Breast epithelium (tissue), 4 donors: ENCODE results near the gene MX1. TPM values are rescaled to one million over a fixed set of nuclear protein-coding genes. Genes with fewer than 3 reads are reported as not detected.

Experiments
- DNase-seq, 2 donors: peaks; one replicate each; pipeline ENCODE4 v3.0.0-alpha.2; 2019; ENCODE audit warnings: low spot score in 2 of 2
- H3K27ac ChIP-seq, 2 donors: fragments of 200-600 bp; sonication (generic) in 1 of 2; one replicate each; pipeline ENCODE4 v1.5.1; 2016 to 2019; ENCODE audit warnings: mild to moderate bottlenecking in 1 of 2
- H3K27me3 ChIP-seq, 2 donors: fragments of 200-600 bp; sonication (generic) in 1 of 2; one replicate each; pipeline versions ENCODE4 v1.5.1 to v1.6.0; 2017 to 2019; ENCODE audit warnings: control low read depth in 1 of 2, mild to moderate bottlenecking in 1 of 2
- H3K36me3 ChIP-seq: fragments of 200-600 bp; one replicate; pipeline ENCODE4 v1.5.1; 2019
- H3K4me1 ChIP-seq, 2 donors: fragments of 200-600 bp; sonication (generic); one replicate each; pipeline ENCODE4 v1.5.1; 2016 to 2019; ENCODE audit warnings: control low read depth in 1 of 2
- H3K4me3 ChIP-seq, 3 donors: fragments of 200-600 bp; sonication (generic); 1 replicate in 2 of 3; 2 replicates in 1 of 3; pipeline ENCODE4 v1.5.1; 2016 to 2019; ENCODE audit warnings: mild to moderate bottlenecking in 3 of 3, moderate library complexity in 2 of 3
- H3K9me3 ChIP-seq, 2 donors: fragments of 200-600 bp; sonication (generic) in 1 of 2; one replicate each; pipeline ENCODE4 v1.5.1; 2016 to 2019; ENCODE audit warnings: control low read depth in 1 of 2
- POLR2A ChIP-seq: fragments of 450-650 bp; IDR thresholded peaks from one replicate; pipeline ENCODE4 v1.6.1; 2016; ENCODE audit warnings: antibody characterized with exemption, mild to moderate bottlenecking, moderate library complexity
- POLR2AphosphoS5 ChIP-seq, 3 donors: sonication (generic); formaldehyde crosslinking; IDR thresholded peaks; one replicate each; pipeline ENCODE4 v1.6.1; 2017; ENCODE audit warnings: antibody characterized with exemption in 3 of 3
- intact Hi-C: fragments of 100-400 bp; cut with DNase I; formaldehyde crosslinking; loops from one replicate; pipeline ENCODE4 v1.15.1; 2023; ENCODE audit warnings: low total_unique reads
- total RNA-seq, 3 donors: library from RNA; depleted of rRNA; stranded (reverse); fragments of >200 nt; gene quantifications; one replicate each; pipeline ENCODE4 v1.1.0, GENCODE V29; 2016
- TF ChIP-seq, protein P1 (sequence below), 3 donors: fragments of 450-650 bp; IDR thresholded peaks; one replicate each; pipeline ENCODE4 v1.5.1; 2016 to 2017; ENCODE audit warnings: antibody characterized with exemption in 3 of 3, mild to moderate bottlenecking in 3 of 3, moderate library complexity in 3 of 3

MX1 gene
- total RNA-seq, 3 donors from 2014 or later = 13.4 to 23.1 (median 21.8) TPM

DNA sequence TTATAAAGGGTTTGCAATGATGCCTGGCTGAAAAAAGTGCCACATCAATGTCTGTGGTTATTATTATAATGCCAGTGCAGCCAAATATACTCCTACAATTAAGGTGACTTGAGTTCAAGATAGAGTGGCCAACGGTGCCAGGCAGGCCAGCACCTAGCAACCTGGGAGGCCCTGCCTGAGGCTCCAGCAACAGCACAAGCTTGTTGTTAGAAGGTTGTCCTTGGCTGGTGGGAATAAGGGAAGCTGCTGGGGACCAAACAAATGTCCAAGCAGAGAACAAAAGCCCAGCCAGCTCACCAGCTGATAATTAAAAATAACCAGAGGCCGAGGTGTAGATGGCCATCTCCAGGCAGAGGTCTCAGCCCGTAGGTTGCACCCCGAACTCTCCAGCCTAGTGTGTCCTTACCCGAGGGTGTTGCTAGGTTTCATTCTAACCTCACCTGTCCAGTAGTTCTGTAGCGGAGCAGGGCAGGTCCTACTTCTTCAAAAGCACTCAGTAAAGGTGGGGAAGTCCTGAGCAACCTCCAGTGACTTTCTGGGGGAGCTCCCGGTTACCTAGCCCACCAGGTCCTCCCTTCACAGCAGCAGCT is 80.1 kb downstream of the MX1 start:
- intact Hi-C loops = no loop called here
- peak in 1 of 2 donors; percentile 33 for DNase-seq
- TF ChIP-seq, protein P1, sequence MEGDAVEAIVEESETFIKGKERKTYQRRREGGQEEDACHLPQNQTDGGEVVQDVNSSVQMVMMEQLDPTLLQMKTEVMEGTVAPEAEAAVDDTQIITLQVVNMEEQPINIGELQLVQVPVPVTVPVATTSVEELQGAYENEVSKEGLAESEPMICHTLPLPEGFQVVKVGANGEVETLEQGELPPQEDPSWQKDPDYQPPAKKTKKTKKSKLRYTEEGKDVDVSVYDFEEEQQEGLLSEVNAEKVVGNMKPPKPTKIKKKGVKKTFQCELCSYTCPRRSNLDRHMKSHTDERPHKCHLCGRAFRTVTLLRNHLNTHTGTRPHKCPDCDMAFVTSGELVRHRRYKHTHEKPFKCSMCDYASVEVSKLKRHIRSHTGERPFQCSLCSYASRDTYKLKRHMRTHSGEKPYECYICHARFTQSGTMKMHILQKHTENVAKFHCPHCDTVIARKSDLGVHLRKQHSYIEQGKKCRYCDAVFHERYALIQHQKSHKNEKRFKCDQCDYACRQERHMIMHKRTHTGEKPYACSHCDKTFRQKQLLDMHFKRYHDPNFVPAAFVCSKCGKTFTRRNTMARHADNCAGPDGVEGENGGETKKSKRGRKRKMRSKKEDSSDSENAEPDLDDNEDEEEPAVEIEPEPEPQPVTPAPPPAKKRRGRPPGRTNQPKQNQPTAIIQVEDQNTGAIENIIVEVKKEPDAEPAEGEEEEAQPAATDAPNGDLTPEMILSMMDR (IDR thresholded peaks at IDR 0.05) = no peak
- TF ChIP-seq POLR2A = no peak
- no peak for TF ChIP-seq POLR2AphosphoS5 (IDR thresholded peaks at IDR 0.05)
- Histone ChIP-seq H3K36me3 (no peaks in the 10 kb centered on the region), H3K4me3 (peak overlapping the region in 2 of 3 donors; percentile 66 to 73), H3K27ac (peak overlapping the region; percentile 90 to 94), H3K27me3 (peaks cover 0 to 10% of the 10 kb centered on the region in 2 donors), H3K4me1 (no peaks in the 10 kb centered on the region), H3K9me3 (no peaks in the 10 kb centered on the region)

DNA sequence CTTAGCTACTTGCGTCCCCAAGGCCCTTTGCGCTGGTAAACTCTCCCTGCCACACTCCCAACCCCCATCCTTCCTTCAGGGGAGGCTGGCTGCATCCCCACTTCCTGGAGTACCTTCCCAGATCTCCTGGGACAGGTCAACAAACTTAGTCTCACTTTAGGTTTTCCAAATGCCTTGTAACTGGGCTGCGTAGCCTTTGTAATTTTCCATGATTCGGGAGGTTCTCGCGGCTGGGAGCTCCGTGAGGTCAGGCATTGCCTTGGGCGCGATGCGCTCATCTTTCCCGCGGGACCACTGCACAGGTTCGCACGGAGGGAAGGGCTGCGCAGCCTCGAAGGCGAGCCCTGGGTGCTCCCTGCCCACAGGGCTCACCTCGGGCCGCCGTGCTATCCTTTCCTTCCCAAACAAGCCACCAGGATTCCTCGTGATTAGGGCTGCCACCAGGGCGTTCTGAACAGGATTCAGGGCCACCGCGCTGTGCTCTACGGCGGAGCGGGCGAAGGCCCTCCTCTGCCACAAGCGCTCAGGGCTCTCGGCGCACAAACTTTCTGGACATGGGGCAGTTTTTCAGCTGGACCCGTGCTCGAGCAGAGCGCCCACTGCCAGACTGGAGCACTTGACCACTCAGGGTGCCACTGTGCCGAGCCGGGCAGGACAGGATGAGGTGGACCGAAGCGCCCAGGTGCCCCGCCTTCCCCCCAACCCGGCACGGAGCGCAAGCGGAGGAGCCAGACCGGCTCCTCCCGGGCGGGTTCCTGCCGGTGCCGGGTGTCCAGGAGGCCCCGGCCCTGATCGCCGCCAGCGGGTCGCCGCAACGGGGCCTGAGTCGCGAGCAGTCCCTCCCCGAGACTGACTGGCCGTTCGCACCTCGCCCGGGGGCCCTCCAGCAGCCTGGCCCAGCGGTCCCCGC is 80.8 kb downstream of the MX1 start:
- H3K27me3 ChIP-seq = peaks cover 0 to 10% of the 10 kb centered on the region in 2 donors
- no peaks in the 10 kb centered on the region for H3K4me1 ChIP-seq
- DNase-seq = peak; percentile 60 to 72
- peak in 1 of 3 donors; percentile 53 for TF ChIP-seq POLR2AphosphoS5 (IDR thresholded peaks at IDR 0.05)
- no peak for TF ChIP-seq POLR2A
- H3K9me3 ChIP-seq = no peaks in the 10 kb centered on the region
- H3K27ac ChIP-seq = peak overlapping the region; percentile 90 to 94
- intact Hi-C loops = no loop called here
- H3K4me3 ChIP-seq = peak overlapping the region in 2 of 3 donors; percentile 66 to 73
- no peaks in the 10 kb centered on the region for H3K36me3 ChIP-seq

DNA sequence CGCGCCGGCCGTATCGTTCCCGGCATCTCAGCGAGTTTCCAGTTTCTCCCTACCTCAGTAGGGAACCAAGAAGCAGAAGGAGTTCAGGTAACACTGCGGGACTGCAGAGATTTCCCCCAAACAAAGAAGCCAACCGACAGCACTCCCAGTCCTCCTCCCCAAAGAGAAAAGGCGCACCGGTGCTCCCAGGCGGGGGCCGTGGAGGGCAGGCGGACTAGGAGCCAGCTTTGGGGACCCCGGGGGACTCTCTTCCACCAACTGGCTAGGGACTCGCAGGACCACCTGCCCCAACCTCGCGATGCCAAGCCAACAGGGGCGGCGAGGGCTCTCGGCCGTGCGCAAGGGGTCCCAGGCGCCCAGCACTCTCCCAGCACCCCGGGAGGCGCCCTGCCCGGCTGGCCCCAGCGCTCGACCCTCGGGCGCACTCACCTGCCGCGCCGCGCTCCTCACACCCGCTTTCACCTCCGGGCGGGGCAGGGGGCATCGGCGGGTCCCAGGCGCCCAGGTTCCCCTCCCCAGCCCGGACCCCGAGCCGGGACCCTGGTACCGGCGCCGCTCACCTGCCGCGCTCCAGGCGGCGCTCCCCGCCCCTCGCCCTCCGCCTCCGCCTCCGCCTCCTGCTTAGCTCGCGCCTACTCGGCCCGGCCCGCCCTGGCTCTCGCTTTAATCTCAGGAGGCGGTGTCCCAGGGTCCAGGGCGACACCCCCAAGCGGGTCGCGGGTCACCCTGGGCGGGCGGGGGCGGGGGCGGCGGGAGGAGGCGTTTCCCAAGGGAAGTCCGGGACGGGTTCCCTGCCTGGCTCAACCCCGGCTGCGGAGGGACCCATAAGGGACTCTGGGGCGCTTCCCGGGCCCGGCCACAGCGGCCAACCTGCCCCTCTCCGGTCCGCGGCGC is 81.7 kb downstream of the MX1 start, which contains the start of gene TMPRSS2:
Gene TMPRSS2 (minus strand): TSS at position 638 of the 894 bp plus-strand sequence. CDS start 10,025 bp downstream, outside the sequence.
- Histone ChIP-seq H3K4me3 (peak within 1 kb of the TSS in 2 of 3 donors; percentile 66 to 73), H3K27ac (peak within 1 kb of the TSS; percentile 90 to 94), H3K9me3 (no peaks in the 10 kb centered on the region), H3K36me3 (no peaks in the 10 kb centered on the region), H3K27me3 (peaks cover 0 to 10% of the 10 kb centered on the region in 2 donors), H3K4me1 (no peaks in the 10 kb centered on the region)
- peak; percentile 22 for TF ChIP-seq POLR2A
- no peak for TF ChIP-seq POLR2AphosphoS5 (IDR thresholded peaks at IDR 0.05)
- intact Hi-C loops = no loop called here
- peak; percentile 42 to 70 for DNase-seq

DNA sequence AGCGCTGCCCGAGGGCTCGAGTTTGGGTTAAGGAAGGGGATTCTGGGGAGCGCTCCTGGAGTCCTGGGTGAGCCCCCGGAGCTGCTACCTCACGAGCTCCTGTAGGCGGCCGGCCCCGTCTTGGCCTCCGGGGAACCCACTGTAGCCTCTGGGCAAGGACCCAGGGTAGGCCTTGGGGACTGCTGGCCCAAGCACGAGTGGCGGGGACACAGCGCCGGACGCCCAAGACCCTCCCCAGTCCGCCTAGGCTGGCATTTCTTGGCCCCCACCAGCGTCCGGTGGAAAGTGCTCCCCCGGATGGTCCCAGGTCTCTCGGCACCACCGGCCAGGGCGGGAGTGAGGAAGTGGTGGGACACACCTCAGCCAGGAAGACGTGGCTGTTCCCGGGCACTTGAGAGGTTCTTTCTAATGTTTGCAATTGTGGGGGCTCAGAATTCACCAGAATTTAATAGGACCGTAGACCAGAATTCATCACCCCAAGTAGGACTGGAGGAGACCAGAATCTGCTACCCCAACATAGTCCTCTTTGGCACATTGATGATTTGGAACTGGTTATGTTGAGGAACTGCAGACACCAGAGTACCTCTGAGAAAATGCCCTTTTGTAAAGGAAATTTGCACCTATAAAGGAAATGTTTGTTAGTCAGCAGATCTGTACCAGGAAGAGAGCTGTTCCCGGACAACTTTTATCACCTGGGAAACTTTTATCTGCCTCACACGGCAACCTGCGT is 82.5 kb downstream of the MX1 start:
- peak overlapping the region in 2 of 3 donors; percentile 66 to 73 for H3K4me3 ChIP-seq
- H3K27me3 ChIP-seq = peaks cover 0 to 10% of the 10 kb centered on the region in 2 donors
- no peaks in the 10 kb centered on the region for H3K36me3 ChIP-seq
- H3K9me3 ChIP-seq = no peaks in the 10 kb centered on the region
- H3K4me1 ChIP-seq = no peaks in the 10 kb centered on the region
- intact Hi-C loops = no loop called here
- H3K27ac ChIP-seq = peak overlapping the region; percentile 90 to 94
- DNase-seq = no peak
- TF ChIP-seq POLR2A (no peak), POLR2AphosphoS5 (IDR thresholded peaks at IDR 0.05) (no peak)
- TF ChIP-seq, protein P1 (IDR thresholded peaks at IDR 0.05) = no peak

Other genes starting within 250 kb of the MX1 start
- 10 to 100 TPM in 2 of 3 donors, 1 to 10 TPM in 1; 1.6 to 13.6 (median 10.5) TPM for gene FAM3B, start 109.4 kb upstream of the MX1 start, total RNA-seq
- gene MX2, start 64.2 kb upstream of the MX1 start, total RNA-seq = 10 to 100 TPM in 2 of 3 donors, 1 to 10 TPM in 1; 8.9 to 31.5 (median 29.4) TPM
- gene TMPRSS2, start 81.9 kb downstream of the MX1 start, total RNA-seq = 10 to 100 TPM in 2 of 3 donors, not detected in 1; 32.1 to 56.6 TPM